ENCODE results near the gene VPS18. TPM values are rescaled to one million over a fixed set of nuclear protein-coding genes. Genes with fewer than 3 reads are reported as not detected.

The VPS18 gene
- total RNA-seq, 1 experiment from 2014 or later, result 16.9 TPM

GRCh38 chr15:40891138-40891537, 3.1 kb upstream of the VPS18 start:
- RAD21 ChIA-PET (ENCODE audit: low non-redundant PET in 1 of 2, low total read pairs in 2 of 2, uncharacterized antibody in 2 of 2, unreplicated experiment in 2 of 2), result interaction anchor here (1.1 to 2.7 kb wide), 5 partner anchors 18 to 145 kb away, joined by 3 to 29 read pairs (median 8); partner anchors contain the start of gene RHOV (in 1 of the 2)
- Histone ChIP-seq H3K9me2 (ENCODE audit: insufficient read depth) (no peaks in the 10 kb centered on the region), H3K27me3 (ENCODE audit: insufficient read depth, low read length) (no peaks in the 10 kb centered on the region), H4K20me1 (ENCODE audit: insufficient read depth) (no peaks in the 10 kb centered on the region), H3K4me2 (ENCODE audit: low read length) (no peak overlapping the region), H2AFZ (ENCODE audit: low read depth, low read length, poor library complexity, severe bottlenecking) (no peak overlapping the region), H3K4me1 (ENCODE audit: control insufficient read depth in 1 of 2, insufficient read depth in 2 of 2, low read length in 2 of 2) (peaks cover 7 to 26% of the 10 kb centered on the region in 2 experiments; a peak in 3 of 4 replicates), H3K36me3 (ENCODE audit: control insufficient read depth in 1 of 2, insufficient read depth in 2 of 2, low read length in 2 of 2) (no peaks in the 10 kb centered on the region; a peak in 1 of 4 replicates), H3K4me3 (replicated peaks in 1 of 2; ENCODE audit: low read depth in 1 of 2, low read length in 2 of 2) (no peak overlapping the region), H3K79me2 (ENCODE audit: insufficient read depth, low read length) (peaks cover 18% of the 10 kb centered on the region), H3K9ac (ENCODE audit: low read length) (no peak overlapping the region), H3K27ac (ENCODE audit: low read depth, low read length) (no peak overlapping the region), H3K9me3 (ENCODE audit: control insufficient read depth in 1 of 2, insufficient read depth in 1 of 2, low read depth in 1 of 2, low read length in 2 of 2) (no peaks in the 10 kb centered on the region)
- CTCF ChIA-PET, result interaction anchor here (0.7 to 4.2 kb wide), 13 partner anchors 10 to 367 kb away, joined by 3 to 152 read pairs (median 5); partner anchors contain the start of genes C15orf62 and RHOV
- no peak for DNase-seq (ENCODE audit: low read depth, low spot score)
- no TSS peak for BruUV-seq (replicated peaks)
- POLR2A ChIA-PET, result interaction anchor here (1.3 to 2.7 kb wide), 5 partner anchors 12 to 32 kb away, joined by 7 to 19 read pairs (median 9); partner anchors contain the start of gene RHOV
- ATAC-seq, result no peak
- intact Hi-C loops (cut with micrococcal nuclease), result loop anchor here (5.0 kb wide), 1 partner anchor 299 kb away; the partner anchor contains the start of gene KNL1
- no peak for TF ChIP-seq EZH2 (IDR thresholded peaks at IDR 0.05)
- TF ChIP-seq RAD21 (IDR thresholded peaks at IDR 0.05; ENCODE audit: low read depth), result no peak

GRCh38 chr15:40891810-40892446, 2.3 kb upstream of the VPS18 start:
- no peaks in the 10 kb centered on the region for H4K20me1 ChIP-seq (ENCODE audit: insufficient read depth)
- intact Hi-C loops (cut with micrococcal nuclease), result loop anchor here (1.0 to 5.0 kb wide), 2 partner anchors 146 to 300 kb away; partner anchors contain the start of gene KNL1
- H3K79me2 ChIP-seq (ENCODE audit: insufficient read depth, low read length), result peaks cover 19% of the 10 kb centered on the region
- ATAC-seq (peak; percentile 40), DNase-seq (ENCODE audit: low read depth, low spot score) (peak; percentile 53)
- H3K27ac ChIP-seq (ENCODE audit: low read depth, low read length), result no peak overlapping the region
- no peak overlapping the region for H3K9ac ChIP-seq (ENCODE audit: low read length)
- H3K4me2 ChIP-seq (ENCODE audit: low read length), result peak overlapping the region; percentile 15; the same call in 1 of the 2 replicates
- ChIA-PET CTCF (interaction anchor here (0.5 to 4.2 kb wide), 29 partner anchors 10 to 469 kb away, joined by 3 to 152 read pairs (median 3); partner anchors contain the start of genes BAHD1, C15orf62, RAD51 and RHOV), POLR2A (interaction anchor here (1.0 to 2.7 kb wide), 5 partner anchors 11 to 33 kb away, joined by 3 to 19 read pairs (median 7); partner anchors contain the start of gene RHOV), RAD21 (ENCODE audit: low non-redundant PET in 1 of 2, low total read pairs in 2 of 2, uncharacterized antibody in 2 of 2, unreplicated experiment in 2 of 2) (interaction anchor here (0.6 to 2.7 kb wide), 7 partner anchors 18 to 292 kb away, joined by 3 to 29 read pairs (median 8); partner anchors contain the start of gene RHOV (in 1 of the 2))
- no peak overlapping the region for H3K4me3 ChIP-seq (replicated peaks in 1 of 2; ENCODE audit: low read depth in 1 of 2, low read length in 2 of 2)
- H3K9me2 ChIP-seq (ENCODE audit: insufficient read depth), result no peaks in the 10 kb centered on the region
- no peak overlapping the region for H2AFZ ChIP-seq (ENCODE audit: low read depth, low read length, poor library complexity, severe bottlenecking)
- TF ChIP-seq, protein P1, sequence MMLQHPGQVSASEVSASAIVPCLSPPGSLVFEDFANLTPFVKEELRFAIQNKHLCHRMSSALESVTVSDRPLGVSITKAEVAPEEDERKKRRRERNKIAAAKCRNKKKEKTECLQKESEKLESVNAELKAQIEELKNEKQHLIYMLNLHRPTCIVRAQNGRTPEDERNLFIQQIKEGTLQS (IDR thresholded peaks at IDR 0.05), result no peak
- TF ChIP-seq RAD21 (IDR thresholded peaks at IDR 0.05; ENCODE audit: low read depth) (peak; percentile 93), FOSL1 (IDR thresholded peaks at IDR 0.05; ENCODE audit: low read depth) (no peak), CEBPB (IDR thresholded peaks at IDR 0.05; ENCODE audit: low read depth) (no peak), TCF7L2 (IDR thresholded peaks at IDR 0.05; ENCODE audit: borderline replicate concordance, extremely low read depth, insufficient read depth, insufficient read length) (no peak)
- TF ChIP-seq, protein P2, sequence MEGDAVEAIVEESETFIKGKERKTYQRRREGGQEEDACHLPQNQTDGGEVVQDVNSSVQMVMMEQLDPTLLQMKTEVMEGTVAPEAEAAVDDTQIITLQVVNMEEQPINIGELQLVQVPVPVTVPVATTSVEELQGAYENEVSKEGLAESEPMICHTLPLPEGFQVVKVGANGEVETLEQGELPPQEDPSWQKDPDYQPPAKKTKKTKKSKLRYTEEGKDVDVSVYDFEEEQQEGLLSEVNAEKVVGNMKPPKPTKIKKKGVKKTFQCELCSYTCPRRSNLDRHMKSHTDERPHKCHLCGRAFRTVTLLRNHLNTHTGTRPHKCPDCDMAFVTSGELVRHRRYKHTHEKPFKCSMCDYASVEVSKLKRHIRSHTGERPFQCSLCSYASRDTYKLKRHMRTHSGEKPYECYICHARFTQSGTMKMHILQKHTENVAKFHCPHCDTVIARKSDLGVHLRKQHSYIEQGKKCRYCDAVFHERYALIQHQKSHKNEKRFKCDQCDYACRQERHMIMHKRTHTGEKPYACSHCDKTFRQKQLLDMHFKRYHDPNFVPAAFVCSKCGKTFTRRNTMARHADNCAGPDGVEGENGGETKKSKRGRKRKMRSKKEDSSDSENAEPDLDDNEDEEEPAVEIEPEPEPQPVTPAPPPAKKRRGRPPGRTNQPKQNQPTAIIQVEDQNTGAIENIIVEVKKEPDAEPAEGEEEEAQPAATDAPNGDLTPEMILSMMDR (IDR thresholded peaks at IDR 0.05 in 2 of 3, conservative IDR thresholded peaks at IDR 0.05 in 1 of 3; ENCODE audit: borderline replicate concordance in 1 of 3, insufficient read depth in 1 of 3, low read depth in 2 of 3, low read length in 2 of 3), result peak; percentile 78 to 95 (median 79)
- BruUV-seq (replicated peaks), result no TSS peak
- H3K9me3 ChIP-seq (ENCODE audit: control insufficient read depth in 1 of 2, insufficient read depth in 1 of 2, low read depth in 1 of 2, low read length in 2 of 2), result no peaks in the 10 kb centered on the region
- peaks cover 7 to 26% of the 10 kb centered on the region in 2 experiments; a peak in 3 of 4 replicates for H3K4me1 ChIP-seq (ENCODE audit: control insufficient read depth in 1 of 2, insufficient read depth in 2 of 2, low read length in 2 of 2)
- peaks cover 0 to 2% of the 10 kb centered on the region in 2 experiments; a peak in 1 of 4 replicates for H3K36me3 ChIP-seq (ENCODE audit: control insufficient read depth in 1 of 2, insufficient read depth in 2 of 2, low read length in 2 of 2)
- H3K27me3 ChIP-seq (ENCODE audit: insufficient read depth, low read length), result no peaks in the 10 kb centered on the region

Data from HCT116 (cell line).